Gastrocnemius medialis (tissue), 4 donors: ENCODE measurements around the gene SDK2. TPM values are rescaled to one million over a fixed set of nuclear protein-coding genes. Genes with fewer than 3 reads are reported as not detected.

Source experiments
- ATAC-seq, 2 donors: fragments of 150-250 bp; one replicate each; pipeline ENCODE4 v1.9.1; 2016
- DNase-seq, 2 donors: peaks; one replicate each; pipeline ENCODE4 v3.0.0-alpha.2; 2019
- H3K27ac ChIP-seq, 4 donors: fragments of 200-600 bp; sonication (generic); 1 replicate in 1 of 4; 2 replicates in 3 of 4; pipeline ENCODE4 v1.5.1; 2016 to 2018; ENCODE audit warnings: mild to moderate bottlenecking in 2 of 4, moderate library complexity in 1 of 4
- H3K27me3 ChIP-seq, 3 donors: fragments of 200-600 bp; sonication (generic) in 2 of 3; 1 replicate in 1 of 3; 2 replicates in 2 of 3; pipeline versions ENCODE4 v1.5.1 to v1.6.0; 2016 to 2019; ENCODE audit warnings: mild to moderate bottlenecking in 1 of 3, moderate library complexity in 1 of 3
- H3K36me3 ChIP-seq, 2 donors: fragments of 200-600 bp; sonication (generic) in 1 of 2; one replicate each; pipeline ENCODE4 v1.5.1; 2017 to 2018
- H3K4me1 ChIP-seq, 2 donors: fragments of 200-600 bp; sonication (generic) in 1 of 2; one replicate each; pipeline ENCODE4 v1.5.1; 2016 to 2017; ENCODE audit warnings: mild to moderate bottlenecking in 2 of 2
- H3K4me3 ChIP-seq, 4 donors: fragments of 200-600 bp; sonication (generic) in 3 of 4; 1 replicate in 1 of 4; 2 replicates in 3 of 4; pipeline ENCODE4 v1.5.1; 2016 to 2019; ENCODE audit warnings: mild to moderate bottlenecking in 2 of 4
- H3K9me3 ChIP-seq, 3 donors: fragments of 200-600 bp; sonication (generic) in 2 of 3; 1 replicate in 1 of 3; 2 replicates in 2 of 3; pipeline ENCODE4 v1.5.1; 2016 to 2019
- POLR2A ChIP-seq, 2 donors: fragments of 450-650 bp; IDR thresholded peaks; one replicate each; pipeline ENCODE4 v1.6.1; 2017; ENCODE audit warnings: antibody characterized with exemption in 2 of 2, mild to moderate bottlenecking in 2 of 2, moderate library complexity in 2 of 2
- in situ Hi-C, 4 donors: fragments of 200-750 bp; cut with MboI; loops; one replicate each; pipeline versions ENCODE4 v1.15.0 to v1.8.0; 2017; ENCODE audit warnings: low sequenced_read_pairs in 4 of 4
- intact Hi-C: fragments of 100-400 bp; cut with DNase I; formaldehyde crosslinking; loops from one replicate; pipeline ENCODE4 v1.15.1; 2023; ENCODE audit warnings: low total_unique reads
- total RNA-seq, 4 donors: library from RNA; depleted of rRNA; stranded (reverse); fragments of >200 nt; gene quantifications; one replicate each; pipeline versions ENCODE4 v1.1.0 to v1.2.3, GENCODE V29; 2016
- TF ChIP-seq, protein P1 (sequence below), 5 experiments: fragments of 450-650 bp in 3 of 5; fragments of 200-600 bp in 2 of 5; sonication (generic) in 2 of 5; IDR thresholded peaks in 4 of 5; conservative IDR thresholded peaks in 1 of 5; 1 replicate in 4 of 5; 2 replicates in 1 of 5; pipeline ENCODE4 v1.5.1; 2016 to 2019; ENCODE audit warnings: antibody characterized with exemption in 5 of 5, mild to moderate bottlenecking in 3 of 5, moderate library complexity in 3 of 5

Gene SDK2
- total RNA-seq, 4 donors from 2014 or later, result 0.02 to 0.31 (median 0.13) TPM

DNA sequence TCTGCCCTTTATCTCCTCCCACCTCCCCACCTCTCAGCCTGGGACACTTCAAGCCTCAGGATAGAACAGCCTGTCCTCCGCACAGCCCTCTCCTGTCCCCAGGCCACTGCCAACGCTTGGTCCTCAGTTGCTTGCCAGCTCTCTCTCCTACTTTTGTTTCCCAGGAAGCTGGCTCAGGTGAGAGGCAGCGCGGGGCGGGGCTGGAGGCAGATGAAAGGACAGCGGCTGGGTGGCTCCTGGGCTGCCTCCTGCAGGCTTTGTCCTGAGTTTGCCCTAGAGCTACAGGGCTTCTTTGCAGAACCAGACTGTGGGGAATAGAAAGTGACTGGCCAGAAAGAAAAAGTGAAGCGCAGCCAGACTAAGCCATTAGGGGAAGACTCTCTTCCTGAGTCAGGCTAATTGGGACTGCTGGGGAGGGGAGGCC is 284.2 kb downstream of the SDK2 start:
- peak overlapping the region in 1 of 4 donors; percentile 68 for H3K27ac ChIP-seq
- in situ Hi-C loops (loop anchor here in 3 of 4 donors (25.0 kb wide), 1 partner anchor 623 kb away; no protein-coding TSS in a partner anchor), intact Hi-C loops (no loop called here)
- TF ChIP-seq POLR2A (IDR thresholded peaks at IDR 0.05), result no peak
- TF ChIP-seq, protein P1, sequence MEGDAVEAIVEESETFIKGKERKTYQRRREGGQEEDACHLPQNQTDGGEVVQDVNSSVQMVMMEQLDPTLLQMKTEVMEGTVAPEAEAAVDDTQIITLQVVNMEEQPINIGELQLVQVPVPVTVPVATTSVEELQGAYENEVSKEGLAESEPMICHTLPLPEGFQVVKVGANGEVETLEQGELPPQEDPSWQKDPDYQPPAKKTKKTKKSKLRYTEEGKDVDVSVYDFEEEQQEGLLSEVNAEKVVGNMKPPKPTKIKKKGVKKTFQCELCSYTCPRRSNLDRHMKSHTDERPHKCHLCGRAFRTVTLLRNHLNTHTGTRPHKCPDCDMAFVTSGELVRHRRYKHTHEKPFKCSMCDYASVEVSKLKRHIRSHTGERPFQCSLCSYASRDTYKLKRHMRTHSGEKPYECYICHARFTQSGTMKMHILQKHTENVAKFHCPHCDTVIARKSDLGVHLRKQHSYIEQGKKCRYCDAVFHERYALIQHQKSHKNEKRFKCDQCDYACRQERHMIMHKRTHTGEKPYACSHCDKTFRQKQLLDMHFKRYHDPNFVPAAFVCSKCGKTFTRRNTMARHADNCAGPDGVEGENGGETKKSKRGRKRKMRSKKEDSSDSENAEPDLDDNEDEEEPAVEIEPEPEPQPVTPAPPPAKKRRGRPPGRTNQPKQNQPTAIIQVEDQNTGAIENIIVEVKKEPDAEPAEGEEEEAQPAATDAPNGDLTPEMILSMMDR (IDR thresholded peaks at IDR 0.05 in 4 of 5, conservative IDR thresholded peaks at IDR 0.05 in 1 of 5), result no peak
- no peaks in the 10 kb centered on the region for H3K27me3 ChIP-seq
- H3K9me3 ChIP-seq, result no peaks in the 10 kb centered on the region
- no peak overlapping the region for H3K4me3 ChIP-seq
- peaks cover 5 to 27% of the 10 kb centered on the region in 2 donors for H3K4me1 ChIP-seq
- DNase-seq, result peak; percentile 81 to 86
- peak; percentile 85 to 87 for ATAC-seq
- H3K36me3 ChIP-seq, result no peaks in the 10 kb centered on the region

DNA sequence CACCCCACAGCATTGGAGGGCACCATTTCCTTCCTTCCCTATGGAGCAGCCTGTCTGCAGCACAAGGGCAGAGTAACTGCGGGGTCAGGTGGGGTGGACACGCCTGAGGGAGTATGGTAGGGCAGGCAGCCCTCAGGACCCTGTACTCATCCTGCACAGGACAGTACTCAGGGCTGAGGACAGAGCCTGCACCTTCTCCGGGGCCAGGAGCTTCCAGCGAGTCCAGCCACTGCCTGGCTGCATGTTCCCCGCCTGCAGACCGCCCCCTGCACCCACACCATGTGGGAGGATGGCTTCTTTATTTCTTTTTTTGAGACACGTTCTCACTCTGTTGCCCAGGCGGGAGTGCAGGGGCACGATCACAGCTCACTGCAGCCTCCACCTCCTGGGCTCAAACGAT is 284.9 kb downstream of the SDK2 start:
- Histone ChIP-seq H3K27me3 (no peaks in the 10 kb centered on the region), H3K36me3 (no peaks in the 10 kb centered on the region), H3K27ac (peak overlapping the region in 1 of 4 donors; percentile 64), H3K9me3 (no peaks in the 10 kb centered on the region), H3K4me3 (no peak overlapping the region), H3K4me1 (peaks cover 5 to 23% of the 10 kb centered on the region in 2 donors)
- in situ Hi-C loops (loop anchor here in 3 of 4 donors (25.0 kb wide), 1 partner anchor 622 kb away; no protein-coding TSS in a partner anchor), intact Hi-C loops (no loop called here)
- DNase-seq (no peak), ATAC-seq (no peak)
- TF ChIP-seq, protein P1 (IDR thresholded peaks at IDR 0.05 in 4 of 5, conservative IDR thresholded peaks at IDR 0.05 in 1 of 5), result no peak
- TF ChIP-seq POLR2A (IDR thresholded peaks at IDR 0.05), result no peak

DNA sequence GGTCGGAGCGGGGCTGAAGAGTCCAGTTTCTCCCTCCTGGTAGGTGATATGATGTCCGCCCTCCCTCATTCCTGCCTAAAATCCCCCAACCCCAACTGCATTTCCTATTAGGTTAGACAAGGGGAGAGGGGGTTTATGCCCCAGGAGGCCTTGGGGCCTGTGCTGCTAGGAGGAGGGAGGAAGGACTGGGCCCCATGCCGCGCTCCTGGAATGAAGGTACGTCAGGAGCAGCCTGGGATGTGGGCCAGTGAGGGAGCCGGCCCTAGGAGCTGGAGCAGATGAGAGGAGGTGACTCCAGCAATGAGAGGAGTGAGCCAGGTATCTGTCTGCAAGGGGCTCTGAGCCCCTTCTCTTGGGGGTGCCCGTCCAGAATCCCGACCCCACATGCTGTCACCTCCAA is 285.6 kb downstream of the SDK2 start:
- peaks cover 5 to 23% of the 10 kb centered on the region in 2 donors for H3K4me1 ChIP-seq
- in situ Hi-C loops, result loop anchor here in 3 of 4 donors (25.0 kb wide), 1 partner anchor 621 kb away; no protein-coding TSS in a partner anchor
- no peak overlapping the region for H3K4me3 ChIP-seq
- DNase-seq, result no peak
- ATAC-seq, result no peak
- H3K36me3 ChIP-seq, result no peaks in the 10 kb centered on the region
- no peak overlapping the region for H3K27ac ChIP-seq
- H3K27me3 ChIP-seq, result no peaks in the 10 kb centered on the region
- intact Hi-C loops, result no loop called here
- TF ChIP-seq, protein P1 (IDR thresholded peaks at IDR 0.05 in 4 of 5, conservative IDR thresholded peaks at IDR 0.05 in 1 of 5), result no peak
- TF ChIP-seq POLR2A (IDR thresholded peaks at IDR 0.05), result no peak
- no peaks in the 10 kb centered on the region for H3K9me3 ChIP-seq

DNA sequence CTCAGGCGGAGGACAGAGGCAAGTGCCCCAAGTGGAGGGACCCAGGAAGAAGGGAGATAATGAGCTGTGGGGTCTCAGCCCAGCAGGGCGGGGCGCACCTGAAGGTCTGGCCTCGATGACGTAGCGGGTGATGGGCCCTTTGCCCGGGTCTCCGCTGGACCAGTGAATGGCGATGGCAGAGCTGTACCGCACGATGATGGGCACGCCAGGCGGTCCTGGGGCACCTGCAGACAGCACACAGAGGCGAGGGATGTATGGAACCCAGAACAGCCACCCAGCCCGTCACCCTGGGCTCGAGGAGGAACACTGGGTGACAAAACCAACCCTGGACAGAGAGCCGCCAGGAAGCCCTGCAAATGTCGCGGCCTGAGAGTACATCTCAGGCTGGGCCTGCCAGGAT is 286.3 kb downstream of the SDK2 start:
- in situ Hi-C loops, result loop anchor here in 3 of 4 donors (25.0 kb wide), 1 partner anchor 621 kb away; no protein-coding TSS in a partner anchor
- H3K4me3 ChIP-seq, result no peak overlapping the region
- no peaks in the 10 kb centered on the region for H3K36me3 ChIP-seq
- H3K4me1 ChIP-seq, result peaks cover 5 to 23% of the 10 kb centered on the region in 2 donors
- no peaks in the 10 kb centered on the region for H3K27me3 ChIP-seq
- DNase-seq, result no peak
- intact Hi-C loops, result no loop called here
- H3K27ac ChIP-seq, result no peak overlapping the region
- no peak for TF ChIP-seq POLR2A (IDR thresholded peaks at IDR 0.05)
- TF ChIP-seq, protein P1 (IDR thresholded peaks at IDR 0.05 in 4 of 5, conservative IDR thresholded peaks at IDR 0.05 in 1 of 5), result no peak
- no peaks in the 10 kb centered on the region for H3K9me3 ChIP-seq
- ATAC-seq, result no peak
